ENCODE measurements around the gene CLCA1.

GRCh38 chr1:86522240-86522639 is 53.5 kb downstream of the CLCA1 start:
- TF ChIP-seq CTCF (conservative IDR thresholded peaks at IDR 0.05; ENCODE audit: low read depth, low read length): no peak
- TF ChIP-seq EZH2 (IDR thresholded peaks at IDR 0.05; ENCODE audit: borderline replicate concordance, low read depth, low read length, poor library complexity, severe bottlenecking): no peak
